Right renal pelvis (tissue), 4 donors: ENCODE measurements around the gene GAK. TPM values are rescaled to one million over a fixed set of nuclear protein-coding genes. Genes with fewer than 3 reads are reported as not detected.

Experiments
- DNase-seq, 4 donors: peaks; one replicate each; pipeline ENCODE4 v3.0.0-alpha.2; 2013; ENCODE audit warnings: low read depth in 4 of 4, low spot score in 3 of 4, missing footprints in 1 of 4
- polyA plus RNA-seq, 4 donors: library from polyadenylated mRNA; unstranded; fragments of 120-200 nt; gene quantifications; one replicate each; pipeline ENCODE4 v1.2.1, GENCODE V29; 2013; ENCODE audit not compliant: insufficient read length in 4 of 4

GAK gene
- polyA plus RNA-seq, 4 donors, result 52.1 to 71.6 (median 58.7) TPM

DNA sequence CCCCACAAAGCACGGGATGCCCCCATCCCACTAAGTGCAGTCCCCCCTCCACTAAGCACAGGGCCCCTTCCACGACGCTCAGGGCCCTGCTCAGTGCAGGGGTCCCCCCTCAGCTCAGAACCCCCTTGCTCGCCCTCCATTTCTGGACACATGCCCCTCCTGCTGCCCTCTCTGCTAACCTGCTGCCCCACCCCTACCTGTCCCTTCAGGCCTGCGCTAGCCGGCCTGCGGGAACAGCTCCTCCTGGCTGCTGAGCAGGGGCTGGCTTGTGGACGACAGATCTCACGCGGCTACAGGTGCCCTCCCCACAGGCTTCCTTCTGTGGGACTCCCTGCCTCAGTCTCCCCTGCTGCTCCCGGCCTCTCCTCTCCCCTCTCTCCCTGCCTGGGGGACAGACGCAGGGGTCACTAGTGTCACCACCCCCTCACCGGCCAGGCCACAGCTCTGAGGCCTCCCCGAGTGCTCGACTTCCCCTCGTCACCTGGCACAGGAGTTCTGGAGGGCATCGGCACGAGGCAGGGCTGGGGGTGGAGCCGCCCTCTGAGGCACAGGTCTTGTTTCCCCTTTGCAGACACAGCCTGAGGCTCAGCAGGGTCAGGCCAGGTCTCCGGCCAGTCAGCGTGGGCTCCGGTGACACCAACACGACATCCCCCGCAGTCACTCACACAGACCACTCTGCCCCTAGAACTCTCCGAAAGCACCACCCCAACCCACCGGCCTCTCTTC is 21.6 kb downstream of the GAK start:
- DNase-seq, result no peak

DNA sequence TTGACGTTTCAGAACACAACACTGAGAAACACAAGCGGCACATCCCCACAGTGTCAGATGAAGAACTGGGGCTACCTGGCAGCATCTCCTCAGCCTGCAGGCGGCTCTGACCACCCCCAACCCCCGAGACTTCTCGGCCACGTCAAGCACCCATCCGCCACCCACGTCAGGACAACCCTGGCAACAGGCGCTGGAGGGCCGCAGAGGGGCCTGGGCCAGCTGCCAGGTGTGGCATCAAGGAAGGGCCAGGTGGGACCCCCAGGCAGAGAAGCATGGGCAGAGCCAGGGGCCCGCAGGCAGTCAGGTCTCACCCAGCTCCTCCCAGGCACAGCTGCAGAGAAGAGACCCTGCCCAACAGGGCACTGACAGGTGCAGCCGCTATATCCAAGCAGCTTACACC is 22.3 kb downstream of the GAK start:
- DNase-seq, result no peak

DNA sequence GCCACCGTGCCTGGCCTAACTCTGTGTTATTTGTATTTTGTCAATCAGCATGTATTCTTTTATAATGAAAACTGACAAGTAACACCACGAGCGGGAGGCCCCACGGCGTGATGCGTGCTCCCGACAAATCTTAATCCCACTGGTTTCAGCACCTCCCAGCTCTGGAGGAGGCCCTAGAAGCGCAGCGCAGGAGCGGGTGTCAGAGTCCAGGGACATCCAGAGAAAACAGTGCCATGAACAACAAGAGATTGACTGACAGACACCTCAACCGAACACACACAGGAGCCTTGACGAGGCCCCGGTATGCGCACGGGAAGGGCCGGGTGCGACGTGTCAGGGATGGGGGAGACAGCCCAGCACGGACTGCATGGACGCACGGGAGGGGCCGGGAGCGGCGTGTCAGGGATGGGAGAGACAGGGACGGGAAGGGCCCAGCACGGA is 23.0 kb downstream of the GAK start:
- DNase-seq, result no peak

DNA sequence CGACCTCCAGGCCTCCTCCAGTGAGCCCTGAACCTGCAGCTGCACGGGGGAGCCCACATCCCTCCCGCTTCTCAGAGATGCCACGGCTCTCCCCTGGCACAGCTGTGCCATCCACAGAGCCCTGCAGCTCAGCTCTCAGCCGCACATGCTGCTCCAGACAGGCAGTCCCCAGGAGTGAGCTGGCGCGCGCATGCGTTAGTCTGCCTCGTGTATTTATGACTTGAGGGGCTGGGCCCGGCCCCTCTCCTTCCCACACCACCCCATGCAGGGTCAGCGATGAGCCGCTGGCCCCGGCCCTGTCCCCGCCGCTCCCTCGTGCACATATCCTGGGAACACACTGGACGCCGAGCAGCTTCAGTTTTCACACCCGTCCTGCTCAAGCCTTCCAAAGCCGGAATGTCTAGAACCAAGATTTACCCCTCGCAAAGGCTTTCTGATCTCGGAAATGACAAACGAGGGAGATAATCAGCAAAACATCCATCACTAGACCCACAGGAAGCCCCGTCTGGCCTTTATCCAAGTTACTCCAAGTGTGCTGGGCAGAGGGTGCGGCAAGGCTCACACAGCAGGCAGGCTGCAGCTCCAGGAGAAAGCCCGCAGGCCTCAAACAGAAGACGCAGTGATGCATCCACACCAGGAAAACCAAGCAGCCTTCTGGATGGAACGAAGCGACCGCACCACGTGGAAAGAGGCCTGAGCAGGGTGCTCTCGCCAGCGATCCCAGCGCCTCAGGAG is 24.3 kb downstream of the GAK start:
- DNase-seq, result no peak

DNA sequence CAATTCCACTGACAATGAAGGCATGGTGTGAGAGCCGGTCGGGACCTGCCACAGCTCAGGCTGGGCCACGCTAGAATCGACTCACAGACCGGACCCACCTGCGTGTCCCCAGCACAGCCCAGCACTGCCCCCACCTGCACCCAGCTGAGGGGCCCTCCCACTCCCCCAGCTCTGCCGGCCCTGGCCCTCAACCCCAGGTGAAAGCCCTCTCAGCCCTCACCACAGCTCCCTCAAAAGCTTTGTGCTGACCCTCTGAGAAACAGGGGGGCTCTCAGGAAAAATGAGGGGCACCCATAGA is 25.1 kb downstream of the GAK start:
- no peak for DNase-seq

DNA sequence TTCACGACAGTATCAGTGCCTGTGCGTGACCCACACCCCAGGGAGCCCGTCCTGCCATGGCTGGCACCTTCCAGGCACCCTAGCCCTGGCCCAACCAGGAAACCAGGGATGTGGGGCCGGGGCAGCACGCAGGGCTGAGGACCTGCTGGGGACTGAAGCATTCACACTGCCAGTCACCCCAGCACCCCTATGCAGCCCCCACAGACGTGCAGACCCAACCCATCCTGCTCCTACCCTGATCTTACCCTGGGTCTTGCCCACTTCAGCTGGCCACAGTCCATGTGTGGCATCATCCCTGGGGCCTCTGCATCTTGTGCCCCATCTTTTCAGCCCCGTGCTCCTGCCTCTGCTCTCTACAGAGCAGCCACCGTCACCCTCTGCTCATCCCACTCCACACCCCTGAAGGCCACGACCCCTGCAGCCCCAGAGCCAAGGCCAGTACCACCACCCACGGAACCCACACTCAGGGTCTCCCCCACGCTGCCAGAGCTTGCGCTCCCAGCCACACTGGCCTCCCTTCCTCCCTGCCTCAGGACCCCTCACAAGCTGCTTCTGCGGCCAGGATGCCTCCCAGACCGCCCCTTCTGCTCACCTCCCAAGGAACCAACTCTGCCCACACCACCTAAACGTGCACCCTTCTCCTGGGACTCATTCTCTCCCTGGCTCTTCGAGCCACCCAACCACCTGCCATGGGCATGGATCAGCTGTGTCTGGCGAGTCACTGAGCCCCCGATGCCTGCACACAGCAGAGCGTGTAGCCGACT is 25.6 kb downstream of the GAK start:
- no peak for DNase-seq

DNA sequence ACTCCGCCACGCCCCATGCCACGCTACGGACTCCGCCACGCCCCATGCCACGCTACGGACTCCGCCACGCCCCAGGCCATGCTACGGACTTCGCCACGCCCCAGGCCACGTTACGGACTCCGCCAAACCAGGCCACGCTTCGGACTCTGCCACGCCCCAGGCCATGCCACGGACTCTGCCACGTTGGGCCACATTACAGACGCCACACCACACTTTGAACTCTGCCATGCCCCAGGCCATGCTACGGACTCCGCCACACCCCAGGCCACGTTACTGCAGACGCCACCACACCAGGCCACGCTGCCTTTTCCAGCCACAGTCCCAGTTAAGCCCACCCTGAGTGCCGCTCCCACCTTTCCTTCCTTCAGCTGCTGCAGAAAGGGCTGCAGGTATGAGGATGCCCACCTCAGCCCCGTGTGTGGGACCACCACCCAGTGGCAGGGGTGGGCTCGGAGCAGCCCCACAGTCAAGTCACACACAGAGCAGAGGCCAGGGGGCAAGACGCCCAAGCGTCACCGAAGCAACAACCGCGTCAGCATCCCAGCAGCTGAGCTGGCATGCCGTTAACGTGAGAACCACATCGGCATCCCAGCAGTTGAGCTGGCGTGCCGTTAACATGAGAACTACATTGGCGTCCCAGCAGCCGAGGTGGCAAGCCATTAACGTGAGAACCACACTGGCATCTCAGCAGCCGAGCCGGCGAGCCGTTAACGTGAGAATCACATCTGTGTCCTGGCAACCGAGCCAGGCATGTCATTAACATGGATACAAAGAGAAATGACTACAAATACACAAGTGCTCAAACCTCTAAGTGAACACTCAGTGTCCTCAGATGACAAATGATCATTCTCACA is 26.4 kb downstream of the GAK start:
- no peak for DNase-seq

DNA sequence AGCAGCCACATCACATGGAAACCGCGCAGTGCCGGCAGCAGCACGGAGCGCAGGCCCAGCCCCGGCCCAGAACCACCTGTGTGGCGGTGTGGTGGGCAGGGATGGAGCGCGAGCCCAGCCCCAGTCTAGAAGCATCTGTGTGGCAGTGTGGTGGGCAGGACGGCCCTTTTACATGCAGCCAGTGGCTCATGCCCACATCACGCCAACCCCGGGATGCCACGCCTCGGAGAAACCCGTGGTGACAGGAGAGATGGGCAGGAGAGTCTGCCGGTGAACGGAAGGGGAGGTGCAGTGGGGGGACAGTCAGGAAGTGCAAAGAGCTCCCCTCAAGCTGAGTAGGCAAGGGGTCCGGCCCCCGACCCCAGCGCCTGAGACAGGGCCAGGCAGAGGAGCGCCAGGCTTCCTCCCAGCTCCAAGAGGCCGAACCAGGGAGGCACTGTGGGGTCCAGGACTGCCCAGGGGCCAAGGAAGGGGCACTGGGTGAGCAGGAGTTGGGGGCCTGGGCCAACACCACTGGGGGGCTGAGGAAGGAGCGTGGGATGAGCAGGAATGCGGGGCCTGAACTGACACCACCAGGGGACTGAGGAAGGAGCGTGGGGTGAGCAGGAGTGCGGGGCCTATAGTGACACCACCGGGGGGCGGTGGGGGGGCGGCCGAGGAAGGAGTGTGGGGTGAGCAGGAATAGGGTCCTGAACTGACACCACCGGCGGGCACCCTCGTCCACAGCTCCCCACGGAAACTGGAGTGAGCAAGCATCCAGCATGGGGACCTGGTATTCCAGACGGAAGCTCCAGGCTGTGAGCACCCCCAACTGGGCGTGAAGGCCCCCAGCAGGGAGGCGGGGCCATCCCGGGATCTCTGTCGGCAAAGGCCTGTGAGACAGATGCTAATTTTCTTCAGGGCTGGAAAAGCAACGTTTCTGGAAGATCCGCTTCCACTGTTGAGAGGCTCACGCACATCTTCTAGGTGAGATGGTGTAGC is 28.8 kb downstream of the GAK start:
- no peak for DNase-seq

DNA sequence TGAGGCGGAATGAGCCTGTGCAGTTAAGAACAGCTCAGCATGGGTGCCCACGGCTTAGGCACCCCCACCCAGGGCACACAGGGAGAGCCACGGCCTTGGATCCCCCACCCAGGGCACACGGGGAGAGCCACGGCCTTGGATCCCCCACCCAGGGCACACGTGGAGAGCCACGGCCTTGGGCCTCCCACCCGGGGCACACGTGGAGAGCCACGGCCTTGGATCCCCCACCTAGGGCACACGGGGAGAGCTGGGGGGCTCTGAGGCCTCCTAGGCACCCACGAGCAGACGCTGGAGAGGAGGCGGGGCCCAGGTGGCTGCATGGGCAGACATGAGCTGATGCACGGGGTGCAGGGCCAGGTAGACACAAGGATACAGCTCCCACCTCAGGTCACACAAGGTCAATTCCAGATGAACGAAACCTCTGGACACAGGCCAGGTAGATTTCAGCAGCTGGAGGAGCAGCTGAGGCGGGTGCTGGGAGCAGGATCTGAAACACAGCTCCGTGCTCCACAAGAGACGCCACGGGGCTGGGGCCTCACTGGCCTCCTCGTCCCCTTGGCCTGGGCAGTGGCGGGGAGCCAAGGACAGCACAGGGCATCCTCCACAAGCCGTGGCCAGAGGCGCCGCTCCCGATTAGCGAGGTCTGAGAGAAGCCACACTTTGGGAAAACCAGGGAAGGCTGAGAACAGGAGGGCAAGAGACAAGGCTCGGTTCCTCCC is 30.8 kb downstream of the GAK start:
- DNase-seq, result no peak

DNA sequence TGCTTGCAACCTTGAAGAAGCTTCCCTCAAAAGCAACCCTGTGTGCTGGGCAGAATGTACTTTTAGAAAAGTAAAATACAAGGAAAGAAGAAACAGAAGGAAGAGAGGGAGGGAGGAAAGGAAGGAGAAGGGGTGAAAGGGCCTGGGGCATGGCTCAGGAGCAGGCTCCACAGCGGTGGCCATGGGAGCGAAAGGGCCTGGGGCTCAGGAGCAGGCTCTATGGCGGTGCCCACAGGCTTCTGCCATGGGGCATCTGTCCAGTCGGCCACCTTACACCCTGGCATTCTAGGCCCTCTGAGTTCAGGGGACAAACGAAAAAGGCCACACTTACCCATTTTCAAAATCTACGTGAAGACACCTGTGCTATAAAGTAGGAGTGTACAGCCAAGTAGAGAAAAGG is 31.4 kb downstream of the GAK start:
- no peak for DNase-seq

DNA sequence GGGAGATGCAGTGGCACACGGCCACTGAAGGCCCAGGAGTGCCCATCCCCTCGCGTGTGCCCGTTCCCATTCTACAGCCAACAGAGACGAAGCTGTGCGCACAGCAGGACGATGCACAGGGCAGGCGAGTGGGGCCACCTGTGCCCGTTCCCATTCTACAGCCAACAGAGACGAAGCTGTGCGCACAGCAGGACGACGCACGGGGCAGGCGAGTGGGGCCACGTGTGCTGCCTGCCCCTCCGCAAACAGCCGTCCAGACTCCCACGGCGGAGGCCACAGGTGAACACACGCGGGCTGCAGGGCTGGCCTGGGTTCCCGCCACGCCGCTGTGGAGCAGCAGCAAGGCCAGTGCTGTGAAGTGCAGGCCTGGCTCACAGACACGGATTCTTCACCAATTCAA is 32.0 kb downstream of the GAK start:
- no peak for DNase-seq

DNA sequence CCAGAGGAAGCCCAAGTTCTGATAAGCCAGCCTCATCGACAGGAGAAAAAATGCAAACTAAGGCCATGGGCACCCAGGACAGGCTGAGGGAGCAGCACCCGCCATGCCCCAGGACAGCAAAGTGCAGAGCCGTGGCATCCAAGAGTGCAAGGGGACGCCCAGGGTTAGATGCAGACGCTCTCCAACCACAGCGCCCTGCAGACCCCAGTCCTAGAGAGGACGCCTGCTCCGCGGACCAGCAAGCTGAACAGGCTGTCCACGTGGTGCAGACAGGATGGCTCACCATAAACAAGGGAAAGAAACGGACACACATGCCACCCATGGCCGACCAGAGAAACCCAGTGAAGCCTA is 32.6 kb downstream of the GAK start:
- DNase-seq, result no peak

DNA sequence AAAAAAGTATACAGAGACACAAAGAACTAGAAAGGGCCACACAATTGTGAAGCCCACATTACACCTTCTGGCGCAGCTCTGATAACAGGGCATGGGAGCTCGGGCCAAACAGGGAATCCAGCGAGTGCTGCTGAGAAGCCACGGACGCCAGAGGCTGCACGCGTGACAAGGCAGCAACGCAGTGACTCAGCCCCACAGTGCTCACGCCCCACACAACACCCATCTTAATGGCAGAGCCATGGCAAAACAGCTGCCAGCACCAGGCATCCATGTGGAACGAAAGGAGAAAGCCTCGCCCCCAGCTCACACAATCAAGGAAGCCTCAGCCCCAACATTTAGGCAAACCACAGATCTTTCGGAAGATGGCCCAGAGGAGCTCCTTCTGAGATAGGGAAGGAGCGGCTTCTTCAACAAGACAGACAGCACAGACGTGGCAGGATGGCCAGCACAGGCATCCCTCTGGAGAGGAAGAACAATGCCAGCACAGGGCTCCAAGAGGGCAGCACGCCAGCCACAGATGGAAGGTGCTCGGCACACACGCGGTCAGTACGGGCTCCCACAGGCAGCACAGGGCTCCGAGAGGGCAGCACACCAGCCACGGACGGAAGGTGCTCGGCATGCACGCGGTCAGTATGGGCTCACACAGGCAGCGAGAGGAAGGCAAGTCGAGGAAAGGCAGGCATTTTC is 33.1 kb downstream of the GAK start:
- DNase-seq, result no peak

DNA sequence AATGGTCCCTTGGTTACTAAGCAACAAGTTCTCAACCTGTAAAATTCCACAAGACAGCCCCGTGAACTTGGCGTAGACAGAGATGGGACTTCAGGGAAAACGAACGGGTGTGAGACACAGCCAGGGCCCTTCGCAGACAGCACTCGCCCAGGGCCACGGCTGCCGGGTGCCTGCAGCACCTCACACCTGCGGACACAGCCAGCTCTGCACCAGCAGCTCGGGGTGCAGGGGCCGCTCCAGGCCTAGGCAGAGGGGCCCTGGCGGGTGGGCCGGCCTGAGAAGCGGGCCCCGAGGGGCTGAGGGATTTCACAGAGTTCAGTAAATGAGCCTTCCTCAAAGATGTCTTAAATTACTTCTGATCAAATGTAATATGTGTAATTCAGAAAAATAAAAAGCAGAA is 34.0 kb downstream of the GAK start:
- DNase-seq, result no peak

DNA sequence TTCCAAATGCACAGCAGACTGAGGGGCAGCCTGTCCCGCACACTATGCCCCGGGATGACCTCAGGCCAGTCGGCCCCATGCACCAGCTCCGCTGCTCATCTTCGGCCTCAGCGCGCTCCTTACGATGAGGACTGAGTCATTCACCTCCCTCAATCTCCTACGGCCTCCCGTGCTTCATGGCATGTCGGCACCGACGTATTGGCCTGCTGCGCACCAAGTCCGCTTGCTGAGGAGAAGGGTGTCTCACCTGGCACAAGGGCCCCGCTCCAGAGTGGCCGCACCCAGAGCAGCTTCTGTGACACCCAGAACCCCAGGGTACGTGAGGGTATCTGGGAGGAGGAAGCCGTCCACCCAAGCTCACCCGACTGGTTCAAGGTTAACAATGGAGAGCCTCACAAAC is 35.5 kb downstream of the GAK start:
- no peak for DNase-seq

DNA sequence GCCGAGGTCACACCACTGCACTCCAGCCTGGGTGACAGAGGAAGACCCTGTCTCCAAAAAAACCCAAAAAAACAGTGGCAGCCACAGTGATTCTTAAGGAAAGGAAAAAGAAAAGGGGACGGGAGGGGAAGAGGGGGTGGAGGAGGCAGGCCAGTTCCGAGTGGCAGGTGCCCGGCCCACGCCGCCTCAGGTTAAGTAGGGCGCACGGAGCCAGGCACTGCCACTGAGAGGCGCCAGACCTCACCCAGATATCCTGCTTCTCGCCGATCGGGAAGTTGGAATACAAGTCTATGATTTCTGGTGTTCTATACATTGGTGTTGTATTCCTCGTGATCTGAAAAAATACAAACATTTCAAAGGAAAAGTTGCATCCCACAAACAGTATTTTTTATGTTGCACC is 35.9 kb downstream of the GAK start:
- DNase-seq, result no peak

DNA sequence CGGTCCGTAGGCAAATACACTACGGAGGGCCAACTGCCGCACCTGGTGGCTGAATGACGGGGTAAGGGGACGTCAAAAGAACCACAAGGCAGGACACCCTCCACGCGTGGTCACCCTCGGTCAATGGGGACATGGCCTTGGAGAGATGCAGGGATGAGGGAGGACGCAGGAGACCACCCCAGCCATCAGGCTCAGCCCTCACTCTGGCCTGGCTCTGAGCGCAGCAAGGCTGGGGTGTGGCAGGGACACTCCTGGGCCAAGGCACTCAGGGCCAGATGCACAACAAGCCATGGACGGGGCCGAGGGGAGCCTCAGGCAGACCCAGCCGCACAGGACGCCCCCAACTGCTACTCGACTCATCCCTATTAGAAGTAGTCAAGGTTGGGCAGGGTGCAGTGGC is 36.5 kb downstream of the GAK start:
- DNase-seq, result no peak

DNA sequence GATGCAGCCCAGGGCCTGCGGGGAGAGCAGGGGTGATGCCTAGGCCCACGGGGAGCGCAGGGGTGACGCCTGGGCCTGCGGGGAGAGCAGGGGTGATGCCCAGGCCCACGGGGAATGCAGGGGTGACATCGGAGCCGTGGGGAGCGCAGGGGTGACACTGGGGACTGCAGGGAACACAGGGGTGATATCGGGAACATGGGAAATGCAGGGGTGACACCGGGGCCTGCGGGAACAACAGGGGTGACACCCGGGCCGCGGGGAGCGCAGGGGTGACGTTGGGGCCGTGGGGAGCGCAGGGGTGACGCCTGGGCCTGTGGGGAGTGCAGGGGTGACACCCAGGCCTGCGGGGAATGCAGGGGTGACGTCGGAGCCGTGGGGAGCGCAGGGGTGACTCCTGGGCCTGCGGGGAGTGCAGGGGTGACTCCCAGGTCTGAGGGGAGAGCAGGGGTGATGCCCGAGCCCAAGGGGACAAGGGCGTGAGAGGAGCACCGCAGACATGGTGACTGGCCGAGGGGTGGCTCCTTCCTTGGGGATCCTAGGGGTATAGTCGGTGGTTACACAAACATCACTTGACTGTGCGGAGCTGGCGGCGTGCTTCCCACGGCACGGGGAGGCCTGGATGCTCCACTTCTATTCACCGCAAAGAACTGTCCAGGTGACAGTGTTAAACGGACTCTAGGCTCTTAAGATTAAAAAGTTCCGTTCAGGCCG is 38.0 kb downstream of the GAK start:
- DNase-seq, result no peak
